IMR-90 (cell line): ENCODE results near the gene SPSB4. TPM values are rescaled to one million over a fixed set of nuclear protein-coding genes. Genes with fewer than 3 reads are reported as not detected.

Source experiments
- ATAC-seq: fragments of 200-7000 bp; cut with Tn5 transposase; 2 replicates; pipeline ENCODE4 v1.9.1; 2020; ENCODE audit warnings: low read depth, mild to moderate bottlenecking, moderate library complexity
- BruUV-seq: library from RNA; stranded (reverse); fragments of 400-500 nt; replicated peaks from 2 replicates; lab custom pipeline; 2021; lab: Mats Ljungman, UMichigan
- CTCF ChIA-PET: fragments of 300-600 bp; formaldehyde crosslinking; extraction: SDS; loops from one replicate; lab custom pipeline; 2021; ENCODE audit warnings: antibody characterized with exemption; lab: Yijun Ruan, JAX
- POLR2A ChIA-PET: fragments of 300-600 bp; sonication (Branson Sonifier 250); formaldehyde crosslinking; loops from one replicate; lab custom pipeline; 2022; ENCODE audit warnings: antibody characterized with exemption; ENCODE audit not compliant: unreplicated experiment; lab: Charles Lee
- DNase-seq: peaks from one replicate; pipeline ENCODE4 v3.0.0; 2013
- H2AFZ ChIP-seq: replicated peaks from 2 replicates; pipeline ENCODE3; 2013; ENCODE audit warnings: low read length, mild to moderate bottlenecking; ENCODE audit not compliant: poor library complexity
- H2AK5ac ChIP-seq: 2 replicates; pipeline ENCODE4 v1.6.1; 2013; ENCODE audit warnings: low read depth, low read length, inconsistent platforms
- H2AK9ac ChIP-seq: replicated peaks from 2 replicates; pipeline ENCODE3; 2013; ENCODE audit warnings: mild to moderate bottlenecking, low read depth, low read length, moderate library complexity; ENCODE audit not compliant: poor library complexity
- H2BK120ac ChIP-seq: 2 replicates; pipeline ENCODE4 v1.6.1; 2013; ENCODE audit warnings: low read depth, low read length, inconsistent platforms
- H2BK15ac ChIP-seq: 3 replicates; pipeline ENCODE4 v1.6.1; 2013; ENCODE audit warnings: low read depth, low read length, inconsistent platforms
- H2BK20ac ChIP-seq: 2 replicates; pipeline ENCODE4 v1.6.1; 2013; ENCODE audit warnings: low read depth, mild to moderate bottlenecking, inconsistent platforms, low read length, moderate library complexity
- H2BK5ac ChIP-seq: 2 replicates; pipeline ENCODE4 v1.6.1; 2013; ENCODE audit warnings: mild to moderate bottlenecking, low read depth, low read length, inconsistent platforms; ENCODE audit not compliant: poor library complexity, severe bottlenecking
- H3K14ac ChIP-seq: replicated peaks from 2 replicates; pipeline ENCODE4 v1.6.1; 2013; ENCODE audit warnings: low read depth, low read length, inconsistent platforms
- H3K18ac ChIP-seq: 2 replicates; pipeline ENCODE4 v1.6.1; 2013; ENCODE audit warnings: low read depth, low read length, control low read depth
- H3K23ac ChIP-seq: 2 replicates; pipeline ENCODE4 v1.6.1; 2013; ENCODE audit warnings: low read depth, low read length, inconsistent platforms
- H3K27ac ChIP-seq: 2 replicates; pipeline ENCODE4 v1.5.1; 2013; ENCODE audit warnings: mild to moderate bottlenecking, control low read depth, low read length; ENCODE audit not compliant: insufficient read depth
- H3K27me3 ChIP-seq: 2 replicates; pipeline ENCODE4 v1.6.1; 2013; ENCODE audit warnings: low read length; ENCODE audit not compliant: control insufficient read depth, insufficient read depth
- H3K36me3 ChIP-seq: 2 replicates; pipeline ENCODE4 v1.6.1; 2013; ENCODE audit warnings: low read length, mixed read lengths; ENCODE audit not compliant: control insufficient read depth, insufficient read depth
- H3K4ac ChIP-seq: 2 replicates; pipeline ENCODE4 v1.6.1; 2013; ENCODE audit warnings: low read depth, low read length, inconsistent platforms
- H3K4me1 ChIP-seq: 2 replicates; pipeline ENCODE4 v1.6.1; 2013; ENCODE audit warnings: low read length, mixed read lengths; ENCODE audit not compliant: control insufficient read depth, insufficient read depth
- H3K4me2 ChIP-seq: 2 replicates; pipeline ENCODE4 v1.6.1; 2013; ENCODE audit warnings: low read depth, mild to moderate bottlenecking, control low read depth, low read length, moderate library complexity
- H3K4me3 ChIP-seq: 2 replicates; pipeline ENCODE4 v1.5.1; 2013; ENCODE audit warnings: low read depth, mild to moderate bottlenecking, control low read depth, low read length, moderate library complexity; ENCODE audit not compliant: insufficient read depth
- H3K56ac ChIP-seq: 2 replicates; pipeline ENCODE4 v1.6.1; 2013; ENCODE audit warnings: low read length, inconsistent platforms; ENCODE audit not compliant: insufficient read depth; ENCODE audit errors: extremely low read depth
- H3K79me1 ChIP-seq, 2 experiments: 2 replicates each; pipeline ENCODE4 v1.6.1; 2013; ENCODE audit warnings: low read length in 2 of 2, inconsistent platforms in 1 of 2, low read depth in 1 of 2
- H3K9ac ChIP-seq: 2 replicates; pipeline ENCODE4 v1.6.1; 2013; ENCODE audit warnings: low read depth, low read length, control low read depth
- H3K9me1 ChIP-seq: 2 replicates; pipeline ENCODE4 v1.6.1; 2013; ENCODE audit warnings: low read length, inconsistent platforms; ENCODE audit not compliant: insufficient read depth
- H3K9me3 ChIP-seq: 2 replicates; pipeline ENCODE4 v1.6.1; 2013; ENCODE audit warnings: low read length; ENCODE audit not compliant: control insufficient read depth, insufficient read depth
- H4K20me1 ChIP-seq: 2 replicates; pipeline ENCODE4 v1.6.1; 2013; ENCODE audit warnings: low read length, inconsistent platforms; ENCODE audit not compliant: insufficient read depth
- H4K5ac ChIP-seq: 2 replicates; pipeline ENCODE4 v1.6.1; 2013; ENCODE audit warnings: mild to moderate bottlenecking, low read depth, low read length, control low read depth
- H4K8ac ChIP-seq, 2 experiments: 2 replicates each; pipeline ENCODE4 v1.6.1; 2013; ENCODE audit warnings: low read depth in 2 of 2, low read length in 2 of 2, control low read depth in 1 of 2, inconsistent platforms in 1 of 2
- H4K91ac ChIP-seq: 2 replicates; pipeline ENCODE4 v1.6.1; 2013; ENCODE audit warnings: low read depth, low read length, inconsistent platforms; ENCODE audit not compliant: insufficient read depth
- BHLHE40 ChIP-seq: fragments of 150-350 bp; IDR thresholded peaks from 2 replicates; pipeline ENCODE4 v1.6.1; 2016; ENCODE audit warnings: mild to moderate bottlenecking, low read depth, low read length
- FOS ChIP-seq: fragments of 150-350 bp; IDR thresholded peaks from 2 replicates; pipeline ENCODE4 v1.6.1; 2016; ENCODE audit warnings: low read depth, low read length
- MAFK ChIP-seq: IDR thresholded peaks from 2 replicates; pipeline ENCODE4 v1.6.1; 2012; ENCODE audit warnings: low read depth, low read length, improper control_type of control experiment
- MAZ ChIP-seq: IDR thresholded peaks from 2 replicates; pipeline ENCODE4 v1.6.1; 2012; ENCODE audit warnings: low read depth, mild to moderate bottlenecking, low read length, improper control_type of control experiment, moderate library complexity, borderline replicate concordance
- NFE2L2 ChIP-seq: fragments of 150-350 bp; IDR thresholded peaks from 2 replicates; pipeline ENCODE4 v1.6.1; 2016; ENCODE audit warnings: low read depth, mild to moderate bottlenecking, low read length
- POLR2A ChIP-seq: IDR thresholded peaks from 2 replicates; pipeline ENCODE4 v1.6.1; 2012; ENCODE audit warnings: mild to moderate bottlenecking, low read depth, low read length
- RCOR1 ChIP-seq: IDR thresholded peaks from 2 replicates; pipeline ENCODE4 v1.6.1; 2012; ENCODE audit warnings: mild to moderate bottlenecking, low read length, improper control_type of control experiment; ENCODE audit not compliant: insufficient replicate concordance
- SMC3 ChIP-seq: fragments of 150-350 bp; IDR thresholded peaks from 2 replicates; pipeline ENCODE4 v1.6.1; 2016; ENCODE audit warnings: low read depth, mild to moderate bottlenecking, antibody characterized with exemption, low read length, moderate library complexity
- WGBS, 2 experiments: methylation state at CpG; one replicate each; pipeline versions ENCODE4 v1.1.5 to v1.1.7; 2013; ENCODE audit warnings: missing lambda C conversion rate in 2 of 2; ENCODE audit not compliant: insufficient read length in 1 of 2; ENCODE audit errors: extremely low coverage in 2 of 2; 5-methylcytosine and 5-hydroxymethylcytosine counted together
- dilution Hi-C: fragments of 300-500 bp; cut with HindIII; formaldehyde crosslinking; loops from one replicate; pipeline ENCODE4 v1.14.3; 2018; ENCODE audit warnings: low sequenced_read_pairs; ENCODE audit not compliant: unreplicated experiment
- in situ Hi-C: fragments of 300-500 bp; cut with MboI; formaldehyde crosslinking; loops from 3 replicates; pipeline ENCODE4 v1.14.3; 2019; ENCODE audit warnings: low sequenced_read_pairs, inconsistent platforms, mixed read lengths
- intact Hi-C: fragments of 100-400 bp; cut with micrococcal nuclease; formaldehyde crosslinking; loops from 2 replicates; pipeline ENCODE4 v1.10.0; 2022
- polyA plus RNA-seq, 3 experiments: library from polyadenylated mRNA; depleted of rRNA; stranded (reverse); fragments of >200 nt; gene quantifications; 2 replicates each; pipeline ENCODE4 v1.2.3, GENCODE V29; 2012; ENCODE audit warnings: low replicate concordance in 1 of 3
- total RNA-seq: library from RNA; depleted of rRNA; stranded (reverse); fragments of >200 nt; gene quantifications from 2 replicates; pipeline ENCODE4 v1.2.3, GENCODE V29; 2012
- TF ChIP-seq, protein P1 (sequence below): fragments of 150-350 bp; IDR thresholded peaks from 2 replicates; pipeline ENCODE4 v1.6.1; 2016; ENCODE audit warnings: low read depth, mild to moderate bottlenecking, low read length, moderate library complexity, borderline replicate concordance

SPSB4 gene
- total and polyA plus RNA-seq, 2 of the 4 experiments (the other 2 are of a cell fraction), result not detected

DNA sequence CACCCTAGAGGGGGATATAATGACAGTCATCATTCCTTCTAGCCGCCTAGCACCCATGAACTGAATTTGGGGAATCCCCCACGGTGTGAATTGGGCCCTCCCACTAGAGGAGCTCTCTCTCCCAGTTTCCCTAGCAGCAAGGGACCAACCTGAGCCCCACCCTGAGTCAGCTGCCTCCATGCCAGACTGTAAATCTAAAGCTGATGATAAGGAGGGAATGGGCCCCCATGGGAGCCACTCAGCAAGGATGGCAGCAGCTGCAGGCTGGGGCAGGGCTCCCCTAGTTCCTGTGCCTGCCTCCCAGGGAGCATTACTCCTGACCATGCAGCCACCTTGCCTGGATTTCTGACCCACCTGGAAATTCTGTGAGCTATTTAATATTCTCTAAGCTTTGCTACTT is 123.5 kb downstream of the SPSB4 start:
- no peak overlapping the region for H3K27ac ChIP-seq
- no peak overlapping the region for H3K18ac ChIP-seq
- no TSS peak for BruUV-seq
- H3K79me1 ChIP-seq, result no peaks in the 10 kb centered on the region
- H2BK5ac ChIP-seq, result no peak overlapping the region
- ATAC-seq (no peak), DNase-seq (no peak)
- ChIA-PET CTCF (no interaction called here), POLR2A (no interaction called here)
- H3K36me3 ChIP-seq, result no peaks in the 10 kb centered on the region
- dilution Hi-C loops, result loop anchor here (25.0 kb wide), 1 partner anchor 187 kb away; no protein-coding TSS in a partner anchor
- no peak overlapping the region for H3K4me3 ChIP-seq
- intact Hi-C loops, result no loop called here
- no CpG with 5 or more reads among the region's 2 CpGs for WGBS, 2 experiments
- 0 out of 2 replicates have a peak, but pooled peaks cover 3% of the 10 kb centered on the region for H3K9me1 ChIP-seq
- H3K4me1 ChIP-seq, result peaks cover 3% of the 10 kb centered on the region
- H3K27me3 ChIP-seq, result peaks cover 8% of the 10 kb centered on the region
- H4K5ac ChIP-seq, result no peak overlapping the region
- TF ChIP-seq MAZ, result no peak
- no peak for TF ChIP-seq POLR2A
- no peak for TF ChIP-seq RCOR1
- TF ChIP-seq SMC3, result no peak
- TF ChIP-seq, protein P1, sequence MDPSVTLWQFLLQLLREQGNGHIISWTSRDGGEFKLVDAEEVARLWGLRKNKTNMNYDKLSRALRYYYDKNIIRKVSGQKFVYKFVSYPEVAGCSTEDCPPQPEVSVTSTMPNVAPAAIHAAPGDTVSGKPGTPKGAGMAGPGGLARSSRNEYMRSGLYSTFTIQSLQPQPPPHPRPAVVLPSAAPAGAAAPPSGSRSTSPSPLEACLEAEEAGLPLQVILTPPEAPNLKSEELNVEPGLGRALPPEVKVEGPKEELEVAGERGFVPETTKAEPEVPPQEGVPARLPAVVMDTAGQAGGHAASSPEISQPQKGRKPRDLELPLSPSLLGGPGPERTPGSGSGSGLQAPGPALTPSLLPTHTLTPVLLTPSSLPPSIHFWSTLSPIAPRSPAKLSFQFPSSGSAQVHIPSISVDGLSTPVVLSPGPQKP, result no peak
- TF ChIP-seq BHLHE40, result no peak
- TF ChIP-seq FOS, result no peak
- TF ChIP-seq NFE2L2, result no peak
- no peak for TF ChIP-seq MAFK
- in situ Hi-C loops, result no loop called here
- no peak overlapping the region for H3K14ac ChIP-seq
- H3K56ac ChIP-seq, result no peak overlapping the region
- H3K9ac ChIP-seq, result no peak overlapping the region
- H2BK20ac ChIP-seq, result no peak overlapping the region
- H2BK120ac ChIP-seq, result no peak overlapping the region
- H3K4ac ChIP-seq, result no peak overlapping the region
- H4K8ac ChIP-seq, result no peak overlapping the region
- H3K9me3 ChIP-seq, result no peaks in the 10 kb centered on the region
- H4K91ac ChIP-seq, result no peak overlapping the region
- no peak overlapping the region for H2AK5ac ChIP-seq
- no peak overlapping the region for H2AK9ac ChIP-seq
- H2BK15ac ChIP-seq, result no peak overlapping the region
- H2AFZ ChIP-seq, result no peak overlapping the region
- no peak overlapping the region for H3K23ac ChIP-seq
- H4K20me1 ChIP-seq, result no peaks in the 10 kb centered on the region
- H3K4me2 ChIP-seq, result no peak overlapping the region
